ENCODE measurements around the gene ETS1.

Gene ETS1

GRCh38 chr11:128575174-128575960 lies 12.0 kb downstream of the ETS1 start:
- DNase-seq (ENCODE audit: low spot score) (no peak), ATAC-seq (ENCODE audit: low read depth) (no peak)
- Histone ChIP-seq H3K27me3 (ENCODE audit: insufficient read depth, poor library complexity, severe bottlenecking) (no peaks in the 10 kb centered on the region), H3K4me3 (ENCODE audit: severe bottlenecking) (no peak overlapping the region), H3K36me3 (ENCODE audit: low read depth) (no peaks in the 10 kb centered on the region), H3K4me1 (ENCODE audit: insufficient read depth, poor library complexity, severe bottlenecking) (peaks cover 2% of the 10 kb centered on the region), H3K9me3 (ENCODE audit: severe bottlenecking) (peaks cover 4% of the 10 kb centered on the region), H3K27ac (ENCODE audit: poor library complexity, severe bottlenecking) (no peak overlapping the region)
- TF ChIP-seq CTCF (IDR thresholded peaks at IDR 0.05; ENCODE audit: poor library complexity, severe bottlenecking) = no peak

GRCh38 chr11:128574576-128575011 lies 12.8 kb downstream of the ETS1 start:
- Histone ChIP-seq H3K27me3 (ENCODE audit: insufficient read depth, poor library complexity, severe bottlenecking) (no peaks in the 10 kb centered on the region), H3K9me3 (ENCODE audit: severe bottlenecking) (peaks cover 4% of the 10 kb centered on the region), H3K4me3 (ENCODE audit: severe bottlenecking) (no peak overlapping the region), H3K36me3 (ENCODE audit: low read depth) (no peaks in the 10 kb centered on the region), H3K4me1 (ENCODE audit: insufficient read depth, poor library complexity, severe bottlenecking) (no peaks in the 10 kb centered on the region), H3K27ac (ENCODE audit: poor library complexity, severe bottlenecking) (no peak overlapping the region)
- ATAC-seq (ENCODE audit: low read depth) (no peak), DNase-seq (ENCODE audit: low spot score) (no peak)
- no peak for TF ChIP-seq CTCF (IDR thresholded peaks at IDR 0.05; ENCODE audit: poor library complexity, severe bottlenecking)

GRCh38 chr11:128573638-128574037 lies 13.7 kb downstream of the ETS1 start:
- no peaks in the 10 kb centered on the region for H3K4me1 ChIP-seq (ENCODE audit: insufficient read depth, poor library complexity, severe bottlenecking)
- ATAC-seq (ENCODE audit: low read depth) = no peak
- H3K4me3 ChIP-seq (ENCODE audit: severe bottlenecking) = no peak overlapping the region
- TF ChIP-seq CTCF (IDR thresholded peaks at IDR 0.05; ENCODE audit: poor library complexity, severe bottlenecking) = no peak
- H3K36me3 ChIP-seq (ENCODE audit: low read depth) = no peaks in the 10 kb centered on the region
- no peak for DNase-seq (ENCODE audit: low spot score)
- H3K27me3 ChIP-seq (ENCODE audit: insufficient read depth, poor library complexity, severe bottlenecking) = no peaks in the 10 kb centered on the region
- no peak overlapping the region for H3K27ac ChIP-seq (ENCODE audit: poor library complexity, severe bottlenecking)
- peaks cover 4% of the 10 kb centered on the region for H3K9me3 ChIP-seq (ENCODE audit: severe bottlenecking)

GRCh38 chr11:128572965-128573364 lies 14.4 kb downstream of the ETS1 start:
- TF ChIP-seq CTCF (IDR thresholded peaks at IDR 0.05; ENCODE audit: poor library complexity, severe bottlenecking) = no peak
- DNase-seq (ENCODE audit: low spot score) (no peak), ATAC-seq (ENCODE audit: low read depth) (no peak)
- Histone ChIP-seq H3K4me1 (ENCODE audit: insufficient read depth, poor library complexity, severe bottlenecking) (no peaks in the 10 kb centered on the region), H3K27me3 (ENCODE audit: insufficient read depth, poor library complexity, severe bottlenecking) (no peaks in the 10 kb centered on the region), H3K9me3 (ENCODE audit: severe bottlenecking) (peaks cover 4% of the 10 kb centered on the region), H3K27ac (ENCODE audit: poor library complexity, severe bottlenecking) (no peak overlapping the region), H3K36me3 (ENCODE audit: low read depth) (no peaks in the 10 kb centered on the region), H3K4me3 (ENCODE audit: severe bottlenecking) (no peak overlapping the region)

- Histone ChIP-seq H3K27me3 (ENCODE audit: insufficient read depth, poor library complexity, severe bottlenecking) (no peaks in the 10 kb centered on the region), H3K4me1 (ENCODE audit: insufficient read depth, poor library complexity, severe bottlenecking) (no peaks in the 10 kb centered on the region), H3K4me3 (ENCODE audit: severe bottlenecking) (no peak overlapping the region), H3K36me3 (ENCODE audit: low read depth) (no peaks in the 10 kb centered on the region), H3K27ac (ENCODE audit: poor library complexity, severe bottlenecking) (no peak overlapping the region), H3K9me3 (ENCODE audit: severe bottlenecking) (peaks cover 4% of the 10 kb centered on the region)
- ATAC-seq (ENCODE audit: low read depth) (no peak), DNase-seq (ENCODE audit: low spot score) (no peak)
- TF ChIP-seq CTCF (IDR thresholded peaks at IDR 0.05; ENCODE audit: poor library complexity, severe bottlenecking) = no peak
Measured at GRCh38 chr11:128570632-128571031, 16.7 kb downstream of the ETS1 start.
